WTC11 (cell line): ENCODE measurements around the gene GRM4. TPM values are rescaled to one million over a fixed set of nuclear protein-coding genes. Genes with fewer than 3 reads are reported as not detected.

Source experiments
- ATAC-seq: fragments of 200-7000 bp; cut with Tn5 transposase; 2 replicates; pipeline ENCODE4 v1.10.0; 2021; ENCODE audit warnings: mild to moderate bottlenecking, moderate library complexity
- CTCF ChIA-PET: fragments of 300-600 bp; sonication (Branson Sonifier 250); formaldehyde crosslinking; loops from one replicate; lab custom pipeline; 2021; ENCODE audit warnings: antibody characterized with exemption; lab: Charles Lee
- POLR2A ChIA-PET: fragments of 350-600 bp; sonication (Branson Sonifier 250); formaldehyde crosslinking; loops from one replicate; lab custom pipeline; 2021; ENCODE audit warnings: antibody characterized with exemption; lab: Charles Lee
- DNase-seq: peaks from one replicate; pipeline ENCODE4 v3.0.0; 2021; ENCODE audit warnings: low spot score
- H3K27ac Mint-ChIP-seq: 2 replicates; pipeline ENCODE4 v1.8.0; 2021; ENCODE audit warnings: mixed read lengths
- H3K27me3 Mint-ChIP-seq: 2 replicates; pipeline ENCODE4 v1.8.0; 2021; ENCODE audit warnings: low read depth, mild to moderate bottlenecking, moderate library complexity, mixed read lengths
- H3K36me3 Mint-ChIP-seq: 2 replicates; pipeline ENCODE4 v1.8.0; 2021; ENCODE audit warnings: mixed read lengths
- H3K4me1 Mint-ChIP-seq: 2 replicates; pipeline ENCODE4 v1.8.0; 2022; ENCODE audit warnings: mixed read lengths
- H3K4me3 Mint-ChIP-seq: 2 replicates; pipeline ENCODE4 v1.8.0; 2021; ENCODE audit warnings: mild to moderate bottlenecking, moderate library complexity, mixed read lengths
- H3K9me3 Mint-ChIP-seq: 2 replicates; pipeline ENCODE4 v1.8.0; 2021; ENCODE audit warnings: mixed read lengths
- ARID4B ChIP-seq: sonication (generic); formaldehyde crosslinking; IDR thresholded peaks from 2 replicates; pipeline ENCODE4 v1.8.0; 2023; ENCODE audit warnings: missing genetic modification reagents, mild to moderate bottlenecking, borderline replicate concordance
- ATF2 ChIP-seq: sonication (generic); formaldehyde crosslinking; IDR thresholded peaks from 2 replicates; pipeline ENCODE4 v1.8.1; 2022; ENCODE audit warnings: low read depth, missing genetic modification reagents, borderline replicate concordance
- CBFB ChIP-seq: sonication (generic); formaldehyde crosslinking; IDR thresholded peaks from 2 replicates; pipeline ENCODE4 v1.8.1; 2022; ENCODE audit warnings: mild to moderate bottlenecking, low read depth, missing genetic modification reagents
- FOXP1 ChIP-seq: sonication (generic); formaldehyde crosslinking; IDR thresholded peaks from 2 replicates; pipeline ENCODE4 v1.8.0; 2022; ENCODE audit warnings: missing genetic modification reagents, mild to moderate bottlenecking, moderate library complexity, borderline replicate concordance
- GTF2I ChIP-seq: fragments of 250-450 bp; sonication (Bioruptor Pico); conservative IDR thresholded peaks from 2 replicates; pipeline ENCODE4 v1.4.0; 2021; ENCODE audit warnings: mild to moderate bottlenecking
- MLX ChIP-seq: sonication (generic); formaldehyde crosslinking; IDR thresholded peaks from 2 replicates; pipeline ENCODE4 v1.8.1; 2023; ENCODE audit warnings: mild to moderate bottlenecking, missing genetic modification reagents, moderate library complexity
- MYBL2 ChIP-seq: sonication (generic); formaldehyde crosslinking; IDR thresholded peaks from 2 replicates; pipeline ENCODE4 v1.8.1; 2023; ENCODE audit warnings: mild to moderate bottlenecking, moderate library complexity, missing genetic modification reagents
- NFATC4 ChIP-seq: fragments of 250-450 bp; sonication (Bioruptor Pico); IDR thresholded peaks from 2 replicates; pipeline ENCODE4 v1.9.0; 2021; ENCODE audit warnings: mild to moderate bottlenecking
- RELA ChIP-seq: sonication (generic); formaldehyde crosslinking; IDR thresholded peaks from 2 replicates; pipeline ENCODE4 v1.8.1; 2022; ENCODE audit warnings: missing genetic modification reagents, mild to moderate bottlenecking, borderline replicate concordance
- SMAD4 ChIP-seq: sonication (generic); formaldehyde crosslinking; IDR thresholded peaks from 2 replicates; pipeline ENCODE4 v1.8.0; 2022; ENCODE audit warnings: mild to moderate bottlenecking, missing genetic modification reagents
- USF1 ChIP-seq: sonication (generic); formaldehyde crosslinking; IDR thresholded peaks from 2 replicates; pipeline ENCODE4 v1.8.0; 2022; ENCODE audit warnings: mild to moderate bottlenecking, missing genetic modification reagents
- ZBTB43 ChIP-seq: sonication (generic); formaldehyde crosslinking; IDR thresholded peaks from 2 replicates; pipeline ENCODE4 v1.8.1; 2023; ENCODE audit warnings: mild to moderate bottlenecking, missing genetic modification reagents
- ZMAT4 ChIP-seq: fragments of 250-450 bp; sonication (Bioruptor Pico); IDR thresholded peaks from 2 replicates; pipeline ENCODE4 v1.9.0; 2021; ENCODE audit warnings: mild to moderate bottlenecking
- ZNF281 ChIP-seq: sonication (generic); formaldehyde crosslinking; IDR thresholded peaks from 2 replicates; pipeline ENCODE4 v1.8.0; 2023; ENCODE audit warnings: mild to moderate bottlenecking, missing genetic modification reagents
- ZNF423 ChIP-seq: fragments of 250-450 bp; sonication (Bioruptor Pico); IDR thresholded peaks from 2 replicates; pipeline ENCODE4 v2.1.2; 2022; ENCODE audit warnings: mild to moderate bottlenecking, moderate library complexity
- ZNF671 ChIP-seq: fragments of 250-450 bp; sonication (Bioruptor Pico); IDR thresholded peaks from 2 replicates; pipeline ENCODE4 v1.8.0; 2021; ENCODE audit warnings: mild to moderate bottlenecking
- total RNA-seq: library from RNA; stranded (reverse); gene quantifications from 3 replicates; pipeline ENCODE4 v1.2.3, GENCODE V29; 2021

The GRM4 gene
- total RNA-seq, 1 experiment from 2014 or later, result 34.5 TPM

- TF ChIP-seq ATF2 (CRISPR knock-in tag) (no peak), ZBTB43 (CRISPR knock-in tag) (no peak)
Observed at GRCh38 chr6:34112126-34112525, 33.8 kb downstream of the GRM4 start (continued).

GRCh38 chr6:34110610-34111009 is 35.3 kb downstream of the GRM4 start:
- Mint-ChIP-seq H3K4me1 (peaks cover 12% of the 10 kb centered on the region; the same call in 1 of the 2 replicates), H3K9me3 (no peaks in the 10 kb centered on the region), H3K36me3 (no peaks in the 10 kb centered on the region), H3K4me3 (no peak overlapping the region), H3K27ac (no peak overlapping the region), H3K27me3 (no peaks in the 10 kb centered on the region)
- POLR2A ChIA-PET, result interaction anchor here (0.6 kb wide), 1 partner anchor 79 kb away, joined by 3 read pairs; no protein-coding TSS in a partner anchor
- CTCF ChIA-PET, result interaction anchor here (0.6 to 1.0 kb wide), 2 partner anchors 19 to 953 kb away, joined by 3 read pairs; no protein-coding TSS in a partner anchor
- no peak for DNase-seq
- TF ChIP-seq MLX (CRISPR knock-in tag) (no peak), SMAD4 (no peak), FOXP1 (CRISPR knock-in tag) (no peak), USF1 (CRISPR knock-in tag) (no peak), CBFB (CRISPR knock-in tag) (no peak), ZNF423 (no peak), ARID4B (CRISPR knock-in tag) (no peak)
- no peak for ATAC-seq

- ATAC-seq, result no peak
- Mint-ChIP-seq H3K4me3 (no peak overlapping the region), H3K27me3 (no peaks in the 10 kb centered on the region), H3K36me3 (no peaks in the 10 kb centered on the region), H3K9me3 (no peaks in the 10 kb centered on the region), H3K4me1 (peaks cover 8% of the 10 kb centered on the region; the same call in 1 of the 2 replicates), H3K27ac (peak overlapping the region; percentile 60; the same call in 1 of the 2 replicates)
- POLR2A ChIA-PET, result no interaction called here
- CTCF ChIA-PET, result interaction anchor here (0.8 to 1.6 kb wide), 2 partner anchors 13 to 53 kb away, joined by 4 to 5 read pairs; no protein-coding TSS in a partner anchor
- TF ChIP-seq ARID4B (CRISPR knock-in tag), result no peak
- no peak for TF ChIP-seq GTF2I (CRISPR knock-in tag)
- no peak for TF ChIP-seq ZNF671 (CRISPR knock-in tag)
- TF ChIP-seq ZNF281 (CRISPR knock-in tag), result no peak
- no peak for TF ChIP-seq NFATC4 (CRISPR knock-in tag)
- no peak for TF ChIP-seq MYBL2
- no peak for TF ChIP-seq ZMAT4
- TF ChIP-seq RELA, result no peak
- no peak for DNase-seq
Observed at GRCh38 chr6:34108176-34108575, 37.7 kb downstream of the GRM4 start.
